PC-3 (cell line): Measurements from ENCODE around the gene PLS3. TPM values are rescaled to one million over a fixed set of nuclear protein-coding genes. Genes with fewer than 3 reads are reported as not detected.
A peak's percentile ranks its signal among the peaks of the same experiment; 100 is the strongest.

ENCODE experiments used
- ATAC-seq: fragments of 200-7000 bp; cut with Tn5 transposase; 2 replicates; pipeline ENCODE4 v1.9.1; 2020; ENCODE audit warnings: mild to moderate bottlenecking, moderate library complexity
- BruUV-seq: library from RNA; stranded (reverse); fragments of 400-500 nt; replicated peaks from 2 replicates; lab custom pipeline; 2021; lab: Mats Ljungman, UMichigan
- CTCF ChIA-PET: fragments of 300-600 bp; sonication (Branson Sonifier 250); formaldehyde crosslinking; loops from one replicate; lab custom pipeline; 2022; ENCODE audit warnings: antibody characterized with exemption; lab: Charles Lee
- POLR2A ChIA-PET: fragments of 300-600 bp; sonication (Branson Sonifier 250); formaldehyde crosslinking; loops from one replicate; lab custom pipeline; 2022; ENCODE audit warnings: antibody characterized with exemption; ENCODE audit not compliant: unreplicated experiment; lab: Charles Lee
- DNase-seq: peaks from one replicate; pipeline ENCODE4 v3.0.0-alpha.2; 2015
- H2AFZ ChIP-seq: fragments of 300-600 bp; sonication (generic); 2 replicates; pipeline ENCODE4 v1.6.0; 2016; ENCODE audit warnings: antibody characterized with exemption, low read length
- H3F3A ChIP-seq: fragments of 300-600 bp; sonication (generic); one replicate; pipeline ENCODE4 v1.6.0; 2017; ENCODE audit warnings: antibody characterized with exemption, low read length, control low read depth, mild to moderate bottlenecking; ENCODE audit not compliant: unreplicated experiment
- H3K27ac ChIP-seq: fragments of 300-600 bp; sonication (generic); 2 replicates; pipeline ENCODE4 v1.5.1; 2016; ENCODE audit warnings: mild to moderate bottlenecking, low read length
- H3K27me3 ChIP-seq: fragments of 300-600 bp; sonication (generic); 2 replicates; pipeline ENCODE4 v1.6.1; 2016; ENCODE audit warnings: low read length, mixed read lengths
- H3K36me3 ChIP-seq: fragments of 300-600 bp; sonication (generic); 2 replicates; pipeline ENCODE4 v1.6.1; 2016; ENCODE audit warnings: low read depth, mixed run types, low read length, mixed read lengths
- H3K4me1 ChIP-seq: fragments of 300-600 bp; sonication (generic); 2 replicates; pipeline ENCODE4 v1.5.1; 2016; ENCODE audit warnings: low read length; ENCODE audit not compliant: insufficient read depth
- H3K4me2 ChIP-seq: fragments of 300-600 bp; sonication (generic); 2 replicates; pipeline ENCODE4 v1.6.0; 2016; ENCODE audit warnings: low read length
- H3K4me3 ChIP-seq: fragments of 300-600 bp; sonication (generic); 2 replicates; pipeline ENCODE4 v1.5.1; 2016; ENCODE audit warnings: mild to moderate bottlenecking, low read length, mixed read lengths
- H3K79me2 ChIP-seq: fragments of 300-600 bp; sonication (generic); 2 replicates; pipeline ENCODE4 v1.6.1; 2017; ENCODE audit warnings: low read length, mixed read lengths
- H3K9ac ChIP-seq: fragments of 300-600 bp; sonication (generic); 2 replicates; pipeline ENCODE4 v1.6.0; 2016; ENCODE audit warnings: mild to moderate bottlenecking, low read length
- H3K9me2 ChIP-seq: fragments of 300-600 bp; sonication (generic); replicated peaks from 2 replicates; pipeline ENCODE4 v1.6.1; 2016; ENCODE audit warnings: mixed run types, low read length, mixed read lengths
- H3K9me3 ChIP-seq: fragments of 300-600 bp; sonication (generic); 2 replicates; pipeline ENCODE4 v1.6.1; 2016; ENCODE audit warnings: low read length, mixed read lengths
- H4K20me1 ChIP-seq: fragments of 300-600 bp; sonication (generic); 2 replicates; pipeline ENCODE4 v1.6.1; 2016; ENCODE audit warnings: low read length, mixed read lengths
- EZH2 ChIP-seq: fragments of 300-600 bp; sonication (generic); IDR thresholded peaks from one replicate; pipeline ENCODE4 v1.6.1; 2017; ENCODE audit warnings: antibody characterized with exemption, mild to moderate bottlenecking, low read length; ENCODE audit not compliant: unreplicated experiment
- EZH2phosphoT487 ChIP-seq: fragments of 300-600 bp; sonication (generic); IDR thresholded peaks from 2 replicates; pipeline ENCODE4 v1.6.1; 2018; ENCODE audit warnings: mild to moderate bottlenecking, antibody characterized with exemption, low read length, borderline replicate concordance
- intact Hi-C: fragments of 100-400 bp; cut with micrococcal nuclease; formaldehyde crosslinking; loops from 2 replicates; pipeline ENCODE4 v1.9.0; 2023
- total RNA-seq: library from RNA; depleted of rRNA; stranded (reverse); fragments of >200 nt; gene quantifications from 2 replicates; pipeline ENCODE4 v1.2.3, GENCODE V29; 2014
- TF ChIP-seq, protein P1 (sequence below): fragments of 300-600 bp; sonication (generic); conservative IDR thresholded peaks from 2 replicates; pipeline ENCODE4 v1.5.1; 2017; ENCODE audit warnings: antibody characterized with exemption, low read depth, mild to moderate bottlenecking, low read length

The PLS3 gene
- total RNA-seq, 1 experiment from 2014 or later: 267 TPM

DNA sequence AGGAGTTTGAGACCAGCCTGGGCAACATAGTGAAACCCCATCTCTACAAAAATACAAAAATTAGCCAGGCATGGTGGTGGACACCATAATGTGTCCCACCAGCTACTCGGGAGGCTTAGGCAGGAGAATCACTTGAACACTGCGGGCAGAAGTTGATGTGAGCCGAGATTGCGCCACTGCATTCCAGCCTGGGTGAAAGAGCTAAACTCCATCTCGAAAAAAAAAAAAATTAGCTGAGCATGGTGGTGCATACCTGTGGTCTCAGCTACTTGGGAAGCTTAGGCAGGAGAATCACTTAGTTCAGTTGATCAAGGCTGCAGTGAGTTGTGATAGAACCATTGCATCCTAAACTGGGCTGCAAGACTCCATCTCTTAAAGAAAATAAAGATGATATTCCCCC, 91.2 kb downstream of the PLS3 start:
- peaks cover 30% of the 10 kb centered on the region; the same call in 1 of the 2 replicates for H3K36me3 ChIP-seq
- H3K9me2 ChIP-seq: no peaks in the 10 kb centered on the region
- H2AFZ ChIP-seq: no peak overlapping the region
- no peak overlapping the region for H3K4me3 ChIP-seq
- H3K9ac ChIP-seq: no peak overlapping the region
- DNase-seq: no peak
- no peaks in the 10 kb centered on the region for H3F3A ChIP-seq
- intact Hi-C loops: loop anchor here (10.0 kb wide), 1 partner anchor 293 kb away; no protein-coding TSS in a partner anchor
- TF ChIP-seq EZH2 (no peak), EZH2phosphoT487 (no peak)
- TF ChIP-seq, protein P1, sequence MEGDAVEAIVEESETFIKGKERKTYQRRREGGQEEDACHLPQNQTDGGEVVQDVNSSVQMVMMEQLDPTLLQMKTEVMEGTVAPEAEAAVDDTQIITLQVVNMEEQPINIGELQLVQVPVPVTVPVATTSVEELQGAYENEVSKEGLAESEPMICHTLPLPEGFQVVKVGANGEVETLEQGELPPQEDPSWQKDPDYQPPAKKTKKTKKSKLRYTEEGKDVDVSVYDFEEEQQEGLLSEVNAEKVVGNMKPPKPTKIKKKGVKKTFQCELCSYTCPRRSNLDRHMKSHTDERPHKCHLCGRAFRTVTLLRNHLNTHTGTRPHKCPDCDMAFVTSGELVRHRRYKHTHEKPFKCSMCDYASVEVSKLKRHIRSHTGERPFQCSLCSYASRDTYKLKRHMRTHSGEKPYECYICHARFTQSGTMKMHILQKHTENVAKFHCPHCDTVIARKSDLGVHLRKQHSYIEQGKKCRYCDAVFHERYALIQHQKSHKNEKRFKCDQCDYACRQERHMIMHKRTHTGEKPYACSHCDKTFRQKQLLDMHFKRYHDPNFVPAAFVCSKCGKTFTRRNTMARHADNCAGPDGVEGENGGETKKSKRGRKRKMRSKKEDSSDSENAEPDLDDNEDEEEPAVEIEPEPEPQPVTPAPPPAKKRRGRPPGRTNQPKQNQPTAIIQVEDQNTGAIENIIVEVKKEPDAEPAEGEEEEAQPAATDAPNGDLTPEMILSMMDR: no peak
- no peak overlapping the region for H3K27ac ChIP-seq
- POLR2A ChIA-PET: no interaction called here
- no peaks in the 10 kb centered on the region for H3K27me3 ChIP-seq
- H3K4me2 ChIP-seq: no peak overlapping the region
- BruUV-seq: no TSS peak
- no peak for ATAC-seq
- H3K9me3 ChIP-seq: no peaks in the 10 kb centered on the region
- CTCF ChIA-PET: no interaction called here
- H3K79me2 ChIP-seq: no peaks in the 10 kb centered on the region
- H3K4me1 ChIP-seq: no peaks in the 10 kb centered on the region; the same call in 1 of the 2 replicates
- H4K20me1 ChIP-seq: no peaks in the 10 kb centered on the region

DNA sequence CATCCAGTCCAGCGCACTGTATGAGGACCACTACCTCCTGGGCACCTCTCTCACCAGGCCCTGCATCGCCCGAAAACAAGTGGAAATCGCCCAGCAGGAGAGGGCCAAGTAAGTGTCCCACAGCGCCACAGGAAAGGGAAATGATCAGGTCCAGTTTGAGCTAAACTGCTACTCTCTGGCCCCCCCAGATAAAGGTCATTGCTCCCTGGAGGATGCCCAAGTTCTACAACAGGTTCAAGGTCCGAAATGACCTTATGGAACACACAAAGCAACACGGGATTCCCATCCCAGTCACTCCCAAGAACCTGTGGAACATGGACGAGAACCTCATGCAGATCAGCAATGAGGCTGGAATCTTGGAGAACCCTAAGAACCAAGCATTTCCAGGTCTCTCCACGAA, 104.1 kb downstream of the PLS3 start:
- no peak overlapping the region for H3K9ac ChIP-seq
- BruUV-seq: no TSS peak
- no peaks in the 10 kb centered on the region for H3K4me1 ChIP-seq
- CTCF ChIA-PET: no interaction called here
- no peak for TF ChIP-seq EZH2phosphoT487
- no peak for TF ChIP-seq EZH2
- TF ChIP-seq, protein P1: no peak
- no peaks in the 10 kb centered on the region for H3F3A ChIP-seq
- H3K27me3 ChIP-seq: no peaks in the 10 kb centered on the region
- no peak overlapping the region for H3K27ac ChIP-seq
- H3K36me3 ChIP-seq: no peaks in the 10 kb centered on the region
- no peaks in the 10 kb centered on the region for H3K79me2 ChIP-seq
- no peak overlapping the region for H2AFZ ChIP-seq
- DNase-seq (no peak), ATAC-seq (no peak)
- no peaks in the 10 kb centered on the region for H3K9me3 ChIP-seq
- intact Hi-C loops: no loop called here
- no peaks in the 10 kb centered on the region for H4K20me1 ChIP-seq
- no peak overlapping the region for H3K4me3 ChIP-seq
- no peak overlapping the region for H3K4me2 ChIP-seq
- POLR2A ChIA-PET: no interaction called here
- H3K9me2 ChIP-seq: no peaks in the 10 kb centered on the region

DNA sequence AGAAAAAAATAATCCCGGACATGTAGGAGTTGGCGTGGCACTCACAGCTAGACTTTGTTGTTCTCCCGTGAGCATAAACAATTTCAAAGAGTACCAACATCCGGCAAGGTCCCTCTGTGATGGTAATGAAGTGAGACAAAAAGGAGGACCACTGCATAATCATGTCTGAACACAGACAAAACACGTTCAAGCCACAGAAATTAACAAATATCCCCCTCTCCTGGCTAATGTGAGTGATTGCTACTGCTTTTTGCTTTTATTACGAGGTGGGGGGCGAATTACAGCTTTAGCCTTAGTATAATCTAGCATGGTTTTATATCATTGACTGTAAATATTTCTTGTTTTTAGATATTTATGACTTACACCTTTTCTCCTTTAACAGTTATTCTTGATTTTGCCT, 118.5 kb downstream of the PLS3 start:
- Histone ChIP-seq H3K27me3 (no peaks in the 10 kb centered on the region), H3K4me2 (peak overlapping the region; percentile 47), H3K27ac (no peak overlapping the region), H3K9me3 (no peaks in the 10 kb centered on the region), H3K4me3 (no peak overlapping the region; the same call in 1 of the 2 replicates), H2AFZ (peak overlapping the region; percentile 25), H3K36me3 (no peaks in the 10 kb centered on the region), H3F3A (no peaks in the 10 kb centered on the region), H3K4me1 (no peaks in the 10 kb centered on the region), H3K79me2 (no peaks in the 10 kb centered on the region), H3K9me2 (no peaks in the 10 kb centered on the region), H4K20me1 (no peaks in the 10 kb centered on the region), H3K9ac (no peak overlapping the region)
- TF ChIP-seq, protein P1: peak; percentile 69
- TF ChIP-seq EZH2phosphoT487 (no peak), EZH2 (no peak)
- ChIA-PET POLR2A (interaction anchor here (0.5 to 0.6 kb wide), 2 partner anchors 19 to 29 kb away, joined by 3 to 4 read pairs; no protein-coding TSS in a partner anchor), CTCF (no interaction called here)
- ATAC-seq (peak; percentile 59), DNase-seq (peak; percentile 56)
- intact Hi-C loops: loop anchor here (1.0 to 2.0 kb wide), 3 partner anchors 29 to 453 kb away; no protein-coding TSS in a partner anchor
- no TSS peak for BruUV-seq
